ENCODE measurements around the gene MYRIP.

DNA sequence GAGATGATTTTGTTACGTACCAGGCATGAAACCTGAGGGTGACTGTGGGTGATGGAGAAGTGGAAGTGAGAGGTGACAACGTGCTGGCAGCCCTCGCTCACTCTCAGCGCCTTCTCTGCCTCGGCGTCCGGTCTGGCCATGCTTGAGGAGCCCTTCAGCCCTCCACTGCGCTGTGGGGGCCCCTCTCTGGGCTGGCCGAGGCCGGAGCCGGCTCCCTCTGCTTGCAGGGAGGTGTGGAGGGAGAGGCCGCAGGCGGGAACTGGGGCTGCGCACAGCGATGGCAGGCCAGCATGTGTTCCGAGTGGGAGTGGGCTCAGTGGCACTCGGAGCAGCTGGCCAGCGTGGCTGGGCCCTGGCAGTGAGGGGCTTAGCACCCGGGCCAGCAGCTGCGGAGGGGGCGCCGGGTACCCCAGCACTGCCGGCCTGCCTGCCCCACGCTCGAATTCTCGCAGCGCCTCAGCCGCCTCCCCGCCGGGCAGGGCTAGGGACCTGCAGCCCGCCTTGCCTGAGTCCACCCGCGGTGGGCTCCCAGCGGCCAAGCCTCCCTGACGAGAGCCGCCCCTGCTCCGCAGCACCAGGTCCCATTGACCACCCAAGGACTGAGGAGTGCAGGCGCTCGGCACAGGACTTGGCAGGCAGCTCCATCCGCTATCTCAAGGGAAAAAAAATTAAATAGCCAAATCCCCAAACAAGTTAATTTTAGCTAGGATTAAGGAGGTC lies 29.7 kb upstream of the MYRIP start:
- TF ChIP-seq, protein P1, sequence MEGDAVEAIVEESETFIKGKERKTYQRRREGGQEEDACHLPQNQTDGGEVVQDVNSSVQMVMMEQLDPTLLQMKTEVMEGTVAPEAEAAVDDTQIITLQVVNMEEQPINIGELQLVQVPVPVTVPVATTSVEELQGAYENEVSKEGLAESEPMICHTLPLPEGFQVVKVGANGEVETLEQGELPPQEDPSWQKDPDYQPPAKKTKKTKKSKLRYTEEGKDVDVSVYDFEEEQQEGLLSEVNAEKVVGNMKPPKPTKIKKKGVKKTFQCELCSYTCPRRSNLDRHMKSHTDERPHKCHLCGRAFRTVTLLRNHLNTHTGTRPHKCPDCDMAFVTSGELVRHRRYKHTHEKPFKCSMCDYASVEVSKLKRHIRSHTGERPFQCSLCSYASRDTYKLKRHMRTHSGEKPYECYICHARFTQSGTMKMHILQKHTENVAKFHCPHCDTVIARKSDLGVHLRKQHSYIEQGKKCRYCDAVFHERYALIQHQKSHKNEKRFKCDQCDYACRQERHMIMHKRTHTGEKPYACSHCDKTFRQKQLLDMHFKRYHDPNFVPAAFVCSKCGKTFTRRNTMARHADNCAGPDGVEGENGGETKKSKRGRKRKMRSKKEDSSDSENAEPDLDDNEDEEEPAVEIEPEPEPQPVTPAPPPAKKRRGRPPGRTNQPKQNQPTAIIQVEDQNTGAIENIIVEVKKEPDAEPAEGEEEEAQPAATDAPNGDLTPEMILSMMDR (IDR thresholded peaks at IDR 0.05 in 2 of 3, conservative IDR thresholded peaks at IDR 0.05 in 1 of 3; ENCODE audit: borderline replicate concordance in 1 of 3, insufficient read depth in 1 of 3, low read depth in 2 of 3, low read length in 2 of 3) = no peak
- TF ChIP-seq CEBPB (IDR thresholded peaks at IDR 0.05; ENCODE audit: low read depth) (no peak), EZH2 (IDR thresholded peaks at IDR 0.05) (no peak), YY1 (IDR thresholded peaks at IDR 0.05; ENCODE audit: extremely low read depth, insufficient replicate concordance, low read depth, low read length) (no peak)
- TF ChIP-seq, protein P2, sequence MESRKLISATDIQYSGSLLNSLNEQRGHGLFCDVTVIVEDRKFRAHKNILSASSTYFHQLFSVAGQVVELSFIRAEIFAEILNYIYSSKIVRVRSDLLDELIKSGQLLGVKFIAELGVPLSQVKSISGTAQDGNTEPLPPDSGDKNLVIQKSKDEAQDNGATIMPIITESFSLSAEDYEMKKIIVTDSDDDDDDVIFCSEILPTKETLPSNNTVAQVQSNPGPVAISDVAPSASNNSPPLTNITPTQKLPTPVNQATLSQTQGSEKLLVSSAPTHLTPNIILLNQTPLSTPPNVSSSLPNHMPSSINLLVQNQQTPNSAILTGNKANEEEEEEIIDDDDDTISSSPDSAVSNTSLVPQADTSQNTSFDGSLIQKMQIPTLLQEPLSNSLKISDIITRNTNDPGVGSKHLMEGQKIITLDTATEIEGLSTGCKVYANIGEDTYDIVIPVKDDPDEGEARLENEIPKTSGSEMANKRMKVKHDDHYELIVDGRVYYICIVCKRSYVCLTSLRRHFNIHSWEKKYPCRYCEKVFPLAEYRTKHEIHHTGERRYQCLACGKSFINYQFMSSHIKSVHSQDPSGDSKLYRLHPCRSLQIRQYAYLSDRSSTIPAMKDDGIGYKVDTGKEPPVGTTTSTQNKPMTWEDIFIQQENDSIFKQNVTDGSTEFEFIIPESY (IDR thresholded peaks at IDR 0.05; ENCODE audit: extremely low read depth, insufficient replicate concordance, low read length) = no peak

All from HCT116 (cell line).